Right renal pelvis (tissue), 4 donors: ENCODE results near the gene HSPH1. TPM values are rescaled to one million over a fixed set of nuclear protein-coding genes. Genes with fewer than 3 reads are reported as not detected.
A peak's percentile ranks its signal among the peaks of the same experiment; 100 is the strongest.
"Not testable (repeated sequence)": the region's sequence is repeated elsewhere in the genome, so short reads cannot be mapped to it uniquely, and the experiment has no call there.

Source experiments
- DNase-seq, 4 donors: peaks; one replicate each; pipeline ENCODE4 v3.0.0-alpha.2; 2013; ENCODE audit warnings: low read depth in 4 of 4, low spot score in 3 of 4, missing footprints in 1 of 4
- polyA plus RNA-seq, 4 donors: library from polyadenylated mRNA; unstranded; fragments of 120-200 nt; gene quantifications; one replicate each; pipeline ENCODE4 v1.2.1, GENCODE V29; 2013; ENCODE audit not compliant: insufficient read length in 4 of 4

Gene HSPH1
- polyA plus RNA-seq, 4 donors = 117 to 160 (median 129) TPM

- no peak for DNase-seq
Observed at GRCh38 chr13:31100721-31101120, 61.0 kb downstream of the HSPH1 start.

GRCh38 chr13:31097911-31098434, 63.7 kb downstream of the HSPH1 start:
- DNase-seq = not testable (repeated sequence)

GRCh38 chr13:31096654-31097302, 64.9 kb downstream of the HSPH1 start:
- DNase-seq = no peak

DNA sequence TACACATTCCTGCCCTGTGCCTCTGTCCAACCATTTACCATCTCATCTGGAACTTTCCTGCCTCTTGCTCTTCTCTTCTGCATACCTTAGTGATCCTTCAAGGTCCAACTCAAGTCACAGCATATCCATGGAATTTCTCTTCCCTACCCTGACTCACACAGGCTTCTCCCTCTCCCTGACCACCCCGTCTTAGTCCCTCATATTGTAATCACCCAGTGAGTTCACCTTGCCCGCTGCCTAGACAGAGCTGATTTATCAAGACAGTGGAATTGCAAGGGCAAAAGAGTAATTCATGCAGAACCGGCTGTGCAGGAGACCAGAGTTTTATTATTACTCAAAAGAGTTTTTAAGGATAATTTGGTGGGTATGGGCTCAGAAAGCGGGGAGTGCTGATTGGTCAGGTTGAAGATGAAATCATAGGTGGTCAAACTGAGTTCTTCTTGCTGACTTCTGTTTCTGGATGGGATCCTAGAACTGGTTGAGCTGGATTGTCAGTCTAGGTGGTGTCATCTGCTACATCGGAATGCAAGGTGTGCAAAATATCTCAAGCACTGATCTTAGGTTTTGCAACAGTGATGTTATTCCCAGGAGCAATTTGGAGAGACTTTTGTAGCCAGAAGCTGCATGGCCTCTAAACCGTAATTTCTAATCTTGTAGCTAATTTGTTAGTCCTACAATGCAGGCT, 67.2 kb downstream of the HSPH1 start:
- DNase-seq = no peak

GRCh38 chr13:31093145-31093885, 68.4 kb downstream of the HSPH1 start:
- no peak for DNase-seq

DNA sequence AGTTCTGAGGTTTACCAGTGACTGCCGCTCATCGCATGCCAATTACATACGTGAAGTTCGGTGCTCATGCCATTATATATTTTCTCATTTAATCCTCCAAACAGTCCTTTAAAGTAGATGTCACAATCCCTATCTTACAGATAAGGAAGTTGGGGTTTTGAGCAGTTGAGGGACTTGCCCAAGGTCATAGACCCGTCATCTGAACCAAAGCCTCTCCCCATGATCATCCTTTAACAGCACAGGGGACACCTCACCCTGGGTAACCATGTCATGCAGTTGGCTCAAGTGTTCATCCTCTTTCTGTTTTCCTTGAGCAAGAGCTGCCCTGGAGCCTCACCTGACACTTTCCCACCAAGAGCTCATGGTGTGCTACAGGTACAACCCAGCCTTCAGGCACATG, 69.1 kb downstream of the HSPH1 start:
- no peak for DNase-seq

DNA sequence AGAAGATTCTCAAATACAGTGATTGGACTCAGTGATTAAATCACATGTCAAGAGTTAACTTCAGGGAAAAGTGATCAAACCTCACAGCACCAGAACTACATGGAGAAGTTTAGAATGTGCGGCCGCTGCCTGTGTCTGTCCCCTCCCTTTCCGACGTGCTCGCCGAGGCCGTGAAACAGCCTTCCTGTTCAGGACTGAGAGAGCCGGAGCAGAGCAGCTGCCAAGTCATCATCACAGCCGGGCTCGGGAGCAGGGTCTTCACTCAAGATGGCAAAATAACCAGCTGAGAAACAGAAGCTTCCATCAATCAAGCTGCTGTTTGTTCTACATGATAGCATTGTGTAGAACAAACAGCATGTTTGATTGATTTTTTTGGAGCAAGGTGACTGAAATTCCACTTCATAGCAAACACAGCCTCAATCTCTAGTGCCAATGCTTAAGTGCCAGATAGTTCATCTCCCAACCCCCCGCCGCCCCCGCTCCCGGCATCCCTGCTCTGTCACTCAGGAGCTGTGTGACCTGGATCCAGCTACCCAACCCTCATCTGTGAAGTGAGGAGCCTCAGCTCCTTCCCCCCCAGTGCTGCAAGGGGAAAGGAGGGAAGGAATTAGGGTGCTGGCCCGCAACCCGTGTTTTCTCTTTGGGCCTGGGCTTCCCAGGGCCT, 70.6 kb downstream of the HSPH1 start:
- peak in 2 of 4 donors; percentile 1 to 7 for DNase-seq

- no peak for DNase-seq
Observed at GRCh38 chr13:31090096-31090495, 71.6 kb downstream of the HSPH1 start.

DNA sequence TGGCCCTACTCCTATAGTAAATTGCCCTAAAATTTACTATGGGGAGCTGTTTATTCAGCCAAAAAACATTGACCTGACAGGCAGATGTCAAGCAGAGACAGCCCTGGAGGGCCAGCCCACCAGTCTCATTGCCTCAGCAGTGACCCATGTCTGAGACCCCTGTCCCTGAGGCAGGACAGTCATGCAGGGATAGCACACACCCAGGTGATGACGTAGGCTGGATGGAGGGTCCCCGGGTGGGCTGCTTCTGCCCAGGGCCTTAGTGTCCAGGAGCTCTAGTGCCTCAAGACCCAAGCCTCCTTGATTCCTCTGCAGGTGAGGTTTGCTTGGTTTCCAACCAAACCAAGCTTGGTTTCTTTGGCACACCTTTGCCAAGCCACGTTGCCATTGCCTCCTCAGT, 72.1 kb downstream of the HSPH1 start:
- no peak for DNase-seq

DNA sequence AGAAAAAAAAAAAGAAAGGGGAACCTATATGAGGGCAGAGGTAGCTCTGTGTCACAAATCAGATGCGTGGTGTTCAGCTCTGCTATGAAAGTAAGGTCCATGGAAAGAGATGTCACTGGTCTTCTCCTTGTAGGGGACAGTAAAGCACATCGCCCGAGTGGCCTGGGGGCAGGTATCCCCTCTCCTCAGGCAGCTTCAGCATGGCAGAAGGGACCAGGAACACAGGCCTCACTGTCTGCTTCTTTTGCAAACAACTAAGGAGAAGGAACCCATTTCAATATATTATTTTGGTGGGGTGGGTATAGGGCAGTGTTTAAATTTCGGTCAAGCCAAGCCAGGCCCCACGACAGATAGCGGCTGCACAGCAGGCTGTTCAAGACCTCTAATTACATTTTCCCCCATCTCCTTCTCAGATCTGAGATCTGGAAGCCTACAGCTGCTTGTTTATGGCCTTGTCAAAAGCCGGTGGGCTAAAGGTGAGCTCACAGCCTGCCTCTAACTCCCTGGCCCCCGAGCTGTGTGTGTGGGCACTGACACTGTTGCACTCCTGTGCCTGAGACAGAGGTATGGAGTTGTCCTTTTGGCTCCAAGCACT, 72.8 kb downstream of the HSPH1 start:
- DNase-seq = no peak

Other genes with a start within 250 kb of the HSPH1 start
- 1 to 10 TPM; 1.9 to 3.2 (median 2.1) TPM for gene TEX26, start 229.2 kb downstream of the HSPH1 start, polyA plus RNA-seq
- gene B3GLCT, start 38.1 kb upstream of the HSPH1 start, polyA plus RNA-seq = 10 to 100 TPM; 15.6 to 27.8 (median 20.3) TPM